ENCODE measurements around the gene RNASE9.
"Not testable (repeated sequence)": the region's sequence is repeated elsewhere in the genome, so short reads cannot be mapped to it uniquely, and the experiment has no call there.

The RNASE9 gene

GRCh38 chr14:20572382-20572990, 11.6 kb upstream of the RNASE9 start:
- not testable (repeated sequence) for DNase-seq

GRCh38 chr14:20570720-20571119, 9.9 kb upstream of the RNASE9 start:
- not testable (repeated sequence) for DNase-seq

GRCh38 chr14:20569865-20570264, 9.0 kb upstream of the RNASE9 start:
- not testable (repeated sequence) for DNase-seq

- DNase-seq = no peak
These were observed 8.2 kb upstream of the RNASE9 start for GRCh38 chr14:20569066-20569465.

- no peak for DNase-seq
These were observed 7.5 kb upstream of the RNASE9 start for GRCh38 chr14:20568393-20568792.

- DNase-seq = not testable (repeated sequence)
These were observed 6.4 kb upstream of the RNASE9 start for GRCh38 chr14:20567199-20567598.

- DNase-seq = no peak
These were observed 3.7 kb upstream of the RNASE9 start for GRCh38 chr14:20564501-20564997.

GRCh38 chr14:20563971-20564370, 3.1 kb upstream of the RNASE9 start:
- no peak for DNase-seq

- no peak for DNase-seq
These were observed 1.4 kb downstream of the RNASE9 start for GRCh38 chr14:20559461-20559904.

- no peak for DNase-seq
These were observed 3.7 kb downstream of the RNASE9 start for GRCh38 chr14:20557212-20557542.

GRCh38 chr14:20556500-20557211, 4.2 kb downstream of the RNASE9 start:
- DNase-seq = no peak

- DNase-seq = no peak
These were observed 5.0 kb downstream of the RNASE9 start for GRCh38 chr14:20555845-20556244.

- DNase-seq = no peak
These were observed 7.8 kb downstream of the RNASE9 start for GRCh38 chr14:20553024-20553423.

- DNase-seq = no peak
These were observed 9.2 kb downstream of the RNASE9 start for GRCh38 chr14:20551606-20552005.

- DNase-seq = no peak
These were observed 9.9 kb downstream of the RNASE9 start for GRCh38 chr14:20550926-20551325.

GRCh38 chr14:20548414-20549158, 12.3 kb downstream of the RNASE9 start:
- no peak for DNase-seq

- no peak for DNase-seq
These were observed 14.0 kb downstream of the RNASE9 start for GRCh38 chr14:20546877-20547276.

GRCh38 chr14:20539906-20540305, 20.9 kb downstream of the RNASE9 start:
- no peak for DNase-seq

GRCh38 chr14:20530771-20531571, 29.9 kb downstream of the RNASE9 start:
- peak; percentile 77 to 79 for DNase-seq

- no peak for DNase-seq
These were observed 31.0 kb downstream of the RNASE9 start for GRCh38 chr14:20529806-20530205.

- DNase-seq = no peak
These were observed 36.8 kb downstream of the RNASE9 start for GRCh38 chr14:20524027-20524426.

- no peak for DNase-seq
These were observed 38.5 kb downstream of the RNASE9 start for GRCh38 chr14:20522332-20522731.

GRCh38 chr14:20516921-20517320, 43.9 kb downstream of the RNASE9 start:
- no peak for DNase-seq

Data from stimulated activated CD4-positive, alpha-beta T cell treated with anti-CD3 and anti-CD28 coated beads, Interleukin-2, amount 100 ng/mL, for 24 hours (primary cell).